GM21381 (cell line): Measurements from ENCODE around the gene UNKL.

Source experiments
- ATAC-seq: cut with Tn5 transposase; IDR thresholded peaks from one replicate; pipeline ENCODE4 v1.9.1; 2021; ENCODE audit warnings: mild to moderate bottlenecking, moderate library complexity; ENCODE audit not compliant: unreplicated experiment

UNKL gene

GRCh38 chr16:1314399-1315068 lies 100.0 kb downstream of the UNKL start:
- no peak for ATAC-seq

DNA sequence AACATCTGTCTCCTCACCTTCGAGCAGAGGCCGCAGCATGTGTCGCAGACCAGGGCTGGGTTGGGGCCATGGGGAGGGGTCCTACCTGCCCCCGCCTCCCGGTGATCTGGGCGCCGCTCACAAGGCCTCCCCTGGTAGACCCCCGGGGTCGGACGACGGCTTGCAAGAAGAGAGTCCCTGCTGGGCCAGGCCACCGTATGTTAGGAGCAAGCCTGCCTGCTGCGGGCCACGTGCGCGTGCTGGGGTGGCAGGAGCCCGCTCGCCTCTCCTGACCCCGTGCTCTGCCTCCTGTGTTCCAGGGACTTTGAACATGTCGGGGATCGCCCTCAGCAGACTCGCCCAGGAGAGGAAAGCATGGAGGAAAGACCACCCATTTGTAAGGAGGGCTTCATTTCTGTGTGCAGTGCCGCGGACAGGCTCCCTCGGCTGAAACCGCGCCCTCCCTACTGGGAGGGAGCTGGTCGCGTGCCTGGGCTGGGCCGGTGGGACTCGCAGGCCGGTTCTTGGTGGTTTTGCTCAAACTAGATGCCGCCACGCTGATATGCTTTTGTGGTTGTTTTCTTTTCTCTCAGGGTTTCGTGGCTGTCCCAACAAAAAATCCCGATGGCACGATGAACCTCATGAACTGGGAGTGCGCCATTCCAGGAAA lies 100.7 kb downstream of the UNKL start:
- ATAC-seq = no peak
